Activated naive CD8-positive, alpha-beta T cell treated with anti-CD3 and anti-CD28 coated beads, Interleukin-2, amount 50 U/mL, for 24 hours (primary cell): ENCODE measurements around the gene MAFG.

Experiments
- ATAC-seq: fragments of 150-1000 bp; cut with Tn5 transposase; one replicate; pipeline ENCODE4 v1.10.0; 2021
- DNase-seq: peaks from one replicate; pipeline ENCODE4 v3.0.0; 2021
- H3K27ac Mint-ChIP-seq: one replicate; pipeline ENCODE4 v1.8.0; 2021; ENCODE audit warnings: mild to moderate bottlenecking, mixed read lengths
- H3K27me3 Mint-ChIP-seq: one replicate; pipeline ENCODE4 v1.8.0; 2021; ENCODE audit warnings: mixed read lengths
- H3K36me3 Mint-ChIP-seq: one replicate; pipeline ENCODE4 v1.8.0; 2021; ENCODE audit warnings: low read depth, mixed read lengths
- H3K4me1 Mint-ChIP-seq: one replicate; pipeline ENCODE4 v1.8.0; 2021; ENCODE audit warnings: mixed read lengths
- H3K4me3 Mint-ChIP-seq: one replicate; pipeline ENCODE4 v1.8.0; 2021; ENCODE audit warnings: mild to moderate bottlenecking, moderate library complexity, mixed read lengths
- H3K9me3 Mint-ChIP-seq: one replicate; pipeline ENCODE4 v1.8.0; 2021; ENCODE audit warnings: mixed read lengths

Gene MAFG

GRCh38 chr17:81905424-81905875 is 22.1 kb downstream of the MAFG start:
- peaks cover 7% of the 10 kb centered on the region for H3K27me3 Mint-ChIP-seq
- no peak for ATAC-seq
- H3K27ac Mint-ChIP-seq = no peak overlapping the region
- no peak for DNase-seq
- no peaks in the 10 kb centered on the region for H3K9me3 Mint-ChIP-seq
- no peak overlapping the region for H3K4me3 Mint-ChIP-seq
- peaks cover 6% of the 10 kb centered on the region for H3K4me1 Mint-ChIP-seq
- peaks cover 8% of the 10 kb centered on the region for H3K36me3 Mint-ChIP-seq

GRCh38 chr17:81904600-81905423 is 22.7 kb downstream of the MAFG start:
- no peak for DNase-seq
- Mint-ChIP-seq H3K27ac (no peak overlapping the region), H3K36me3 (peaks cover 11% of the 10 kb centered on the region), H3K9me3 (no peaks in the 10 kb centered on the region), H3K27me3 (peaks cover 7% of the 10 kb centered on the region), H3K4me1 (peaks cover 6% of the 10 kb centered on the region), H3K4me3 (no peak overlapping the region)
- ATAC-seq = no peak

GRCh38 chr17:81903896-81904599 is 23.5 kb downstream of the MAFG start:
- H3K36me3 Mint-ChIP-seq = peaks cover 11% of the 10 kb centered on the region

DNA sequence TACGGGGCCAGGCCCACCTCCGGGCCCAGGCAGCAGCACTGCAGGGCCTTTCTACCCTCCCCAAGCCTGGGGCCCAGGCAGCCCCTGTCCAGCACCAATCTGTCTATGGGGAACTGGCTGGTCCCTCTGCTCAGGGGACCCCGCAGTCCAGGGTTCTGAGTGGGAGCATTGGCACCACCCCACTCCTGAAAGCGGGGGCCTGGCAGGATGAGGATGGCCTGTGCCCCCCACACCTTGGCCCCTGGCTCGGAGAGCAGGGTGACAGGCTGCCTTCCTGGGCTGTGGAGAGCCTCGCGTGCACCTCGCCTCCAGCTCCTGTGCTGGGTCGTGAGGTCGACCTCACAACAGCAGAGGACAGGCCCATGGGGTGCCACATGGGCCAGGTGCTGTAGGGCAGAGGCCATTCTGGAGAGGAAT is 24.1 kb downstream of the MAFG start:
- ATAC-seq (no peak), DNase-seq (no peak)
- H3K4me1 Mint-ChIP-seq = peaks cover 6% of the 10 kb centered on the region
- peaks cover 10% of the 10 kb centered on the region for H3K36me3 Mint-ChIP-seq
- no peaks in the 10 kb centered on the region for H3K9me3 Mint-ChIP-seq
- H3K4me3 Mint-ChIP-seq = no peak overlapping the region
- no peak overlapping the region for H3K27ac Mint-ChIP-seq
- H3K27me3 Mint-ChIP-seq = peaks cover 7% of the 10 kb centered on the region

More at GRCh38 chr17:81903896-81904599, 23.5 kb downstream of the MAFG start:
- peaks cover 7% of the 10 kb centered on the region for H3K27me3 Mint-ChIP-seq
- H3K4me1 Mint-ChIP-seq = peaks cover 6% of the 10 kb centered on the region
- DNase-seq (no peak), ATAC-seq (no peak)
- H3K27ac Mint-ChIP-seq = no peak overlapping the region
- H3K4me3 Mint-ChIP-seq = no peak overlapping the region
- H3K9me3 Mint-ChIP-seq = no peaks in the 10 kb centered on the region

DNA sequence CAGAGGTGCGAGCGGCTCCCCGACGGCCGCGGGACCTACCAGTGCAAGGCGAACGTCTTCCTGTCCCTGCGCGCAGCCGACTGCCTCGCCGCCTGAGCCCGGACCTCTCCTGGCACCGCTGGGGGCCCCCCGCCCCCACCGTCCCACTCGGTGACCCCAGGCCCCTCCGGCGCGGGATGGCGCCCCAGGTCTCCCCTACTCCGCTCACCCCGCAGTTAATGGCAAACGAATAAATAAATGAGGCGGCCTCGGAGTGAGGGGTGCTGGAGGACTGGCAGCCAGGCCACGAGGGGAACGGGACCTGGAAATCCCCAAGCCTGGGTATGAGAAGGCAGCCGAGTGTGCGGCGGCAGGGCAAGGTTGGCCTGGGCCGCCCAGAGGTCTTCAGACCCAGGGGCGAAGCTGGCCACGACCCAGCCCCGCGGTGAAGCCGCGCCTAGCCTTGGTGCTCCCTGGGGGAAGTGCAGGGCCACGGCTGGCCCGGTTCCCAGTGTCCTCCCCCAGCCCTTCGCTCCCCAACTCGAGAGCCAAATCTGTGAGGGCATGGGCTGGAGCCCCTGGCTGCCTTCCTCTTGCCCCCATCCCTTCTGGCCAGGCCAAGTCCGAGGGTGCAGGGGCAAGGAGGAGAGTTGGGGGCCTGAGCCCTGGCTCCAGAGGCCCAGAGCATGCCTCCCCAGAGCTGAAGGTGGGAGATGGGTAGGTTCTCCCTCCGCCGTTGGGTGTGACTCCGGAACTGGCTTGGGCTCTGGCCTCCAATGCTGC is 24.7 kb downstream of the MAFG start:
- Mint-ChIP-seq H3K27me3 (peaks cover 7% of the 10 kb centered on the region), H3K4me3 (no peak overlapping the region), H3K36me3 (peaks cover 11% of the 10 kb centered on the region), H3K9me3 (no peaks in the 10 kb centered on the region), H3K4me1 (peaks cover 6% of the 10 kb centered on the region), H3K27ac (no peak overlapping the region)
- DNase-seq = no peak
- ATAC-seq = no peak

DNA sequence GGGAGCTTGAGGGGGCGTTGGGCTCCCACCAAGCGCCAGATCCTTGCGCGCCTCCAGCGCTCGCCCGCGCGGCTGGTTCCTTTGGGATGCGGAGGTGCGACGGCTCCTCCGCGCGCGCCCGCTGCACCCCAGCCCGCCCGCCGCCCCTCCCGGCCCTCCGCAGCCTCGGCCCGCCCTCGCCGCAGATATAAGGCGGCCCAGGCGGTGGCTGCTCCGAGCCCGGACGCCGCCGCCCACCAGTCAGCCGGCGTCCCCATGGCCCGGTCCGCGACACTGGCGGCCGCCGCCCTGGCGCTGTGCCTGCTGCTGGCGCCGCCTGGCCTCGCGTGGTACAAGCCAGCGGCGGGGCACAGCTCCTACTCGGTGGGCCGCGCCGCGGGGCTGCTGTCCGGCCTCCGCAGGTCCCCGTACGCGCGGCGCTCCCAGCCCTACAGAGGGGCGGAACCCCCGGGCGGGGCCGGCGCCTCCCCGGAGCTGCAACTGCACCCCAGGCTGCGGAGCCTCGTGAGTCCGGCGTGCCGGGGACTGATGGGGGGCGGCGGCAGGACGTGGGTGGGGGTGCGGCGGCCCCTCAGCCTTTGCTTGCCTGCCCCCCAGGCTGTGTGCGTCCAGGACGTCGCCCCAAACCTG is 25.4 kb downstream of the MAFG start, which contains the start of gene NPB:
Gene NPB (plus strand): TSS at position 216 of the 630 bp plus-strand sequence. CDS start 40 bp downstream, at position 256.
- no peaks in the 10 kb centered on the region for H3K9me3 Mint-ChIP-seq
- peak; percentile 37 for ATAC-seq
- peaks cover 12% of the 10 kb centered on the region for H3K36me3 Mint-ChIP-seq
- no peak within 1 kb of the TSS for H3K27ac Mint-ChIP-seq
- no peak within 1 kb of the TSS for H3K4me3 Mint-ChIP-seq
- no peak for DNase-seq
- H3K4me1 Mint-ChIP-seq = peaks cover 6% of the 10 kb centered on the region
- peaks cover 7% of the 10 kb centered on the region for H3K27me3 Mint-ChIP-seq

DNA sequence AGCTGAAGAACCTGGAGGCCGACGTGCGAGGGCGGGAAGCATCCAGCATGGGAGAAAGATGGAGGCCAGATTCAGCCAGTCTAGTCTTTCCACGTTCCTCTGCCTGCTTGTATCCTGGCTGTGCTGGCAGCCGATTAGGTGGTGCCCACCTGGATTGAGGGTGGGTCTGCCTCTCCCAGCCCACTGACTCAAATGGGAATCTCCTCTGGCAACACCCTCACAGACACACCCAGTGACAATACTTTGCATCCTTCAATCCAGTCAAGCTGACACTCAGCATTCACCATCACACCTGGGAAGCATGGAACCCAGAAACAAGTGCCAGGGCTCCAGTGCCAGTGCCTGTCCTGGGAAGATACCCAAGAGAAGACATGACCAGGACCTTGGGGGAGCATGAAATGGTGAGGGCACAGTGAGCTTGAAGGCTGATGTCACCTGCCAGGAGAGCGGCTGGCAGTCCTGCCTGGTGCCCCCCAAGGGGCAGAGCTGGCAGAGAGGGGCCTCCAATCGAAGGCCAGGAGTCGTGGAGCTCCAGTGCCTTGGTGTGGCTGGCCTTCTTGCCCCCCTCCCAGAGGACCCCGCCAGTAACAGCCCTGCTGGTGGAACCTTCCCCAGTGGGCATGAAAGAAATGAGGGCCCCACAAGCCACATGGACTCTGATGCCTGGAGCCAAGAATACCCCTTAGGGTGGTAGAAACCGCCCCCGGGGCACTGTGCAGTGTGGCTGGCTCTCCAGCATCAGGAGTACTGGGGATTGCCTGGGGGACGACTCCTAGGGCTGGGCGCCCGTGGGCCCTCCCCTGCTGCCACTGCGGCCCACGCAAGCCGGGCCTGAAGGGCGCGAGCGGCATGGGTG is 26.1 kb downstream of the MAFG start:
- DNase-seq (no peak), ATAC-seq (peak; percentile 21)
- Mint-ChIP-seq H3K9me3 (no peaks in the 10 kb centered on the region), H3K27me3 (peaks cover 7% of the 10 kb centered on the region), H3K4me1 (peaks cover 6% of the 10 kb centered on the region), H3K27ac (no peak overlapping the region), H3K4me3 (no peak overlapping the region), H3K36me3 (peaks cover 12% of the 10 kb centered on the region)

DNA sequence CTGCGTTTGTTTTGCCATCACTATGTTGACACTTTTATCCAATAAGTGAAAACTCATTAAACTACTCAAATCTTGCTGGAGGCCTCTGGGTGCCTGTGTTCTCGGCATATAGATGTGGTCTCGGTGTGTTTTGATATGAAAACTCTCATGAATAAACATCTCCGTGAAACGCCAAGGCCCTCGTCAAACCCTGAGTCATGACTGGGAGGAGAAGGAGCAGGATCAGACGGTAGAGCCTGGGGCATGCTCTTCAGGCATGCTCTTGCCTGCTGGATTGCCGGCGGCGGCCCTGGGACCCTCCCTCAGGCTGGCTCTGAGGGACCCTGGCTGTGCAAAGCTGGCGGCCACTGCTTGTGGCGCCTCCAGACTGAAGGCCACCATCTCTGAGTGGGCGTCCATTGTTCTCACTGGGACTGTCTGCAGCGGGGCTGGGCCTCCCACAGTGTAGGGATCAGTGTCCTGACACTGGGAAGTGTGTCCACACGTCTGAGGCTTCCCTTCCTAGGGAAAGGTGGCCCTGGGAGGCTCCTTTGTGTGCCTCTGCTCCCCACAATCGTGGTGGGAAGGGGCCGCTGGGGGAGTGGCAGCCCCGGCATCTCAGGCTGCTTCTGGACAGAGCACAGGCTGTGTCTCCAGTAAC is 27.2 kb downstream of the MAFG start:
- peaks cover 6% of the 10 kb centered on the region for H3K4me1 Mint-ChIP-seq
- ATAC-seq = no peak
- peaks cover 7% of the 10 kb centered on the region for H3K27me3 Mint-ChIP-seq
- H3K4me3 Mint-ChIP-seq = no peak overlapping the region
- H3K27ac Mint-ChIP-seq = no peak overlapping the region
- no peaks in the 10 kb centered on the region for H3K9me3 Mint-ChIP-seq
- H3K36me3 Mint-ChIP-seq = peaks cover 14% of the 10 kb centered on the region
- no peak for DNase-seq

- Mint-ChIP-seq H3K27me3 (peaks cover 7% of the 10 kb centered on the region), H3K36me3 (peaks cover 16% of the 10 kb centered on the region), H3K4me1 (peaks cover 6% of the 10 kb centered on the region), H3K27ac (no peak overlapping the region), H3K4me3 (no peak overlapping the region), H3K9me3 (no peaks in the 10 kb centered on the region)
- no peak for DNase-seq
- ATAC-seq = no peak
Measured at GRCh38 chr17:81899514-81900166, 27.9 kb downstream of the MAFG start.

GRCh38 chr17:81898885-81899284 is 28.6 kb downstream of the MAFG start:
- H3K36me3 Mint-ChIP-seq = peaks cover 16% of the 10 kb centered on the region
- no peak overlapping the region for H3K27ac Mint-ChIP-seq
- H3K9me3 Mint-ChIP-seq = no peaks in the 10 kb centered on the region
- no peak for ATAC-seq
- H3K27me3 Mint-ChIP-seq = peaks cover 7% of the 10 kb centered on the region
- H3K4me1 Mint-ChIP-seq = peaks cover 6% of the 10 kb centered on the region
- H3K4me3 Mint-ChIP-seq = no peak overlapping the region
- no peak for DNase-seq

GRCh38 chr17:81898029-81898866 is 29.3 kb downstream of the MAFG start:
- Mint-ChIP-seq H3K27me3 (peaks cover 7% of the 10 kb centered on the region), H3K4me1 (peaks cover 8% of the 10 kb centered on the region), H3K36me3 (peaks cover 16% of the 10 kb centered on the region), H3K27ac (no peak overlapping the region), H3K4me3 (no peak overlapping the region), H3K9me3 (no peaks in the 10 kb centered on the region)
- ATAC-seq (no peak), DNase-seq (no peak)

DNA sequence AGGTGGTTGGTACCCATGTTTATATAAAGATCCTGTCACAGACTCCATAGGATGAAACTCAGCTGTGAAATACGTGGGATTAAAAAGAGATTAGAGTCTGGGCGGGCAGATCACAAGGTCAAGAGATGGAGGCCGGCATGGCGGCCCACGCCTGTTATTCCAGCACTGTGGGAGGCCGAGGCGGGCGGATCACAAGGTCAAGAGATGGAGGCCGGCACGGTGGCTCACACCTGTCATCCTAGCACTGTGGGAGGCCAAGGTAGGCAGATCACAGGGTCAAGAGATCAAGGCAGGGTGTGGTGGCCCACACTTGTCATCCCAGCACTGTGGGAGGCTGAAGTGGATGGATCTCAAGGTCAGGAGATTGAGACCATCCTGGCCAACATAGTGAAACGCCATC is 32.1 kb downstream of the MAFG start:
- DNase-seq (no peak), ATAC-seq (no peak)
- H3K9me3 Mint-ChIP-seq = no peaks in the 10 kb centered on the region
- no peak overlapping the region for H3K4me3 Mint-ChIP-seq
- peaks cover 8% of the 10 kb centered on the region for H3K4me1 Mint-ChIP-seq
- H3K27ac Mint-ChIP-seq = no peak overlapping the region
- H3K27me3 Mint-ChIP-seq = no peaks in the 10 kb centered on the region
- H3K36me3 Mint-ChIP-seq = peaks cover 16% of the 10 kb centered on the region
